CD14-positive monocyte (primary cell): ENCODE results near the gene RAB35. TPM values are rescaled to one million over a fixed set of nuclear protein-coding genes. Genes with fewer than 3 reads are reported as not detected.

Source experiments
- DNase-seq, 3 donors: peaks; one replicate each; pipeline ENCODE4 v3.0.0-alpha.2; 2011 to 2022
- H2AFZ ChIP-seq: 2 replicates; pipeline ENCODE4 v1.6.0; 2012; ENCODE audit warnings: mild to moderate bottlenecking, low read depth, low read length, inconsistent platforms; ENCODE audit not compliant: insufficient read depth, poor library complexity, severe bottlenecking
- H3K27ac ChIP-seq, 2 donors: 1 replicate in 1 of 2; 2 replicates in 1 of 2; pipeline ENCODE4 v1.5.1; 2012 to 2013; ENCODE audit warnings: low read length in 2 of 2, control low read depth in 1 of 2, inconsistent platforms in 1 of 2, low read depth in 1 of 2, mild to moderate bottlenecking in 1 of 2
- H3K27me3 ChIP-seq, 2 donors: one replicate each; pipeline versions ENCODE4 v1.6.0 to v1.6.1; 2011 to 2013; ENCODE audit warnings: low read length in 2 of 2; ENCODE audit not compliant: control insufficient read depth in 2 of 2, insufficient read depth in 2 of 2
- H3K36me3 ChIP-seq, 2 donors: replicated peaks in 1 of 2; 1 replicate in 1 of 2; 2 replicates in 1 of 2; pipeline versions ENCODE4 v1.5.1 to v1.6.1; 2012 to 2013; ENCODE audit warnings: low read length in 2 of 2, control low read depth in 1 of 2, inconsistent platforms in 1 of 2, mild to moderate bottlenecking in 1 of 2; ENCODE audit not compliant: insufficient read depth in 2 of 2, control insufficient read depth in 1 of 2
- H3K4me1 ChIP-seq, 2 donors: 1 replicate in 1 of 2; 2 replicates in 1 of 2; pipeline versions ENCODE4 v1.5.1 to v1.6.1; 2012 to 2013; ENCODE audit warnings: low read length in 2 of 2, control low read depth in 1 of 2, inconsistent platforms in 1 of 2, mild to moderate bottlenecking in 1 of 2, moderate library complexity in 1 of 2; ENCODE audit not compliant: insufficient read depth in 2 of 2, control insufficient read depth in 1 of 2
- H3K4me2 ChIP-seq: replicated peaks from 2 replicates; pipeline ENCODE3; 2012; ENCODE audit warnings: low read length, moderate library complexity, mild to moderate bottlenecking; ENCODE audit not compliant: poor library complexity, severe bottlenecking; ENCODE audit errors: extremely low read depth
- H3K4me3 ChIP-seq, 3 experiments: fragments of 200-600 bp in 1 of 3; sonication (generic) in 1 of 3; replicated peaks in 1 of 3; 1 replicate in 2 of 3; 2 replicates in 1 of 3; pipeline ENCODE4 v1.5.1; 2011 to 2013; ENCODE audit warnings: low read length in 3 of 3, mild to moderate bottlenecking in 3 of 3, control low read depth in 2 of 3, low read depth in 2 of 3, inconsistent platforms in 1 of 3, moderate library complexity in 1 of 3
- H3K79me2 ChIP-seq: 2 replicates; pipeline ENCODE4 v1.6.0; 2012; ENCODE audit warnings: mild to moderate bottlenecking, control low read depth, inconsistent platforms, low read length, moderate library complexity; ENCODE audit not compliant: insufficient read depth
- H3K9ac ChIP-seq: 2 replicates; pipeline ENCODE4 v1.6.0; 2017; ENCODE audit warnings: low read length, mild to moderate bottlenecking; ENCODE audit not compliant: insufficient read depth, poor library complexity, severe bottlenecking
- H3K9me3 ChIP-seq, 2 donors: replicated peaks in 1 of 2; 1 replicate in 1 of 2; 2 replicates in 1 of 2; pipeline versions ENCODE4 v1.5.1 to v1.6.1; 2012 to 2013; ENCODE audit warnings: low read length in 2 of 2, control low read depth in 1 of 2; ENCODE audit not compliant: control insufficient read depth in 1 of 2, insufficient read depth in 1 of 2
- H4K20me1 ChIP-seq: 2 replicates; pipeline ENCODE4 v1.6.0; 2012; ENCODE audit warnings: mild to moderate bottlenecking, low read length, control low read depth, moderate library complexity; ENCODE audit not compliant: insufficient read depth
- H3K27ac Mint-ChIP-seq, 7 donors: one replicate each; pipeline ENCODE4 v1.8.0; 2020; ENCODE audit warnings: mild to moderate bottlenecking in 7 of 7, mixed read lengths in 7 of 7, moderate library complexity in 6 of 7, inconsistent platforms in 2 of 7
- H3K27me3 Mint-ChIP-seq, 3 donors: one replicate each; pipeline ENCODE4 v1.8.0; 2021 to 2022; ENCODE audit warnings: low read depth in 3 of 3, mild to moderate bottlenecking in 3 of 3, mixed read lengths in 3 of 3, moderate library complexity in 3 of 3, inconsistent platforms in 1 of 3
- H3K36me3 Mint-ChIP-seq, 2 donors: one replicate each; pipeline ENCODE4 v1.8.0; 2020; ENCODE audit warnings: mixed read lengths in 2 of 2, inconsistent platforms in 1 of 2, mild to moderate bottlenecking in 1 of 2
- H3K4me1 Mint-ChIP-seq: one replicate; pipeline ENCODE4 v1.8.0; 2020; ENCODE audit warnings: mild to moderate bottlenecking, mixed read lengths
- H3K4me3 Mint-ChIP-seq, 2 donors: one replicate each; pipeline ENCODE4 v1.8.0; 2020; ENCODE audit warnings: mild to moderate bottlenecking in 2 of 2, mixed read lengths in 2 of 2, moderate library complexity in 1 of 2
- H3K9me3 Mint-ChIP-seq, 7 donors: one replicate each; pipeline ENCODE4 v1.8.0; 2020 to 2022; ENCODE audit warnings: mixed read lengths in 7 of 7, mild to moderate bottlenecking in 6 of 7, moderate library complexity in 6 of 7, inconsistent platforms in 2 of 7
- CTCF ChIP-seq: fragments of 200-600 bp; IDR thresholded peaks from one replicate; pipeline ENCODE4 v1.8.0; 2022; ENCODE audit warnings: antibody characterized with exemption, mild to moderate bottlenecking
- WGBS: methylation state at CpG from one replicate; pipeline ENCODE4 v1.1.5; 2013; ENCODE audit warnings: missing lambda C conversion rate; ENCODE audit not compliant: insufficient coverage; 5-methylcytosine and 5-hydroxymethylcytosine counted together
- intact Hi-C, 2 donors: fragments of 100-400 bp; cut with micrococcal nuclease; formaldehyde crosslinking; loops; one replicate each; pipeline versions ENCODE4 v1.15.0 to v1.15.1; 2023
- polyA plus RNA-seq, 3 donors: library from polyadenylated mRNA; depleted of rRNA in 1 of 3; unstranded in 2 of 3; stranded (reverse) in 1 of 3; fragments of 300-500 nt in 2 of 3; fragments of >200 nt in 1 of 3; fragmentation: Illumina TruSeq in 2 of 3; gene quantifications; 1 replicate in 2 of 3; 2 replicates in 1 of 3; pipeline ENCODE4 v1.2.3, GENCODE V29; 2012 to 2021

Gene RAB35
- polyA plus RNA-seq, 3 donors: 20.4 to 27.3 (median 21.6) TPM

- Histone ChIP-seq H3K9me3 (peaks cover 0 to 3% of the 10 kb centered on the region in 2 donors), H3K4me1 (peaks cover 43 to 59% of the 10 kb centered on the region in 2 donors), H3K4me3 (peak overlapping the region in 1 of 3 experiments; percentile 91), H4K20me1 (peaks cover 51% of the 10 kb centered on the region), H3K36me3 (peaks cover 0 to 14% of the 10 kb centered on the region in 2 donors), H3K79me2 (peaks cover 41% of the 10 kb centered on the region), H3K4me2 (peak overlapping the region; percentile 89), H3K27ac (peak overlapping the region; percentile 69 to 85), H3K27me3 (no peaks in the 10 kb centered on the region), H2AFZ (no peak overlapping the region), H3K9ac (no peak overlapping the region)
- Mint-ChIP-seq H3K4me1 (peaks cover 59% of the 10 kb centered on the region), H3K27me3 (no peaks in the 10 kb centered on the region), H3K4me3 (peak overlapping the region in 1 of 2 donors; percentile 27), H3K27ac (peak overlapping the region; percentile 65 to 91 (median 89)), H3K9me3 (peaks cover 0 to 5% (median 0%) of the 10 kb centered on the region in 7 donors), H3K36me3 (peaks cover 13 to 22% of the 10 kb centered on the region in 2 donors)
- DNase-seq: peak in 2 of 3 donors; percentile 47 to 59
- TF ChIP-seq CTCF: no peak
- intact Hi-C loops: loop anchor here in 1 of 2 donors (5.0 kb wide), 1 partner anchor 84 kb away; the partner anchor contains the start of gene RPLP0
- WGBS: 100% methylated on average over 3 of the region's 11 CpGs
Observed at GRCh38 chr12:120118321-120119061, 1.9 kb upstream of the RAB35 start.

GRCh38 chr12:120117961-120118320 is 1.4 kb upstream of the RAB35 start:
- H3K4me1 ChIP-seq: peaks cover 43 to 59% of the 10 kb centered on the region in 2 donors
- peaks cover 17 to 28% of the 10 kb centered on the region in 2 donors for H3K36me3 Mint-ChIP-seq
- peak overlapping the region; percentile 85 to 93 for H3K4me3 Mint-ChIP-seq
- intact Hi-C loops: loop anchor here in 1 of 2 donors (5.0 kb wide), 1 partner anchor 84 kb away; the partner anchor contains the start of gene RPLP0
- peak overlapping the region in 4 of 7 donors; percentile 57 to 91 (median 87) for H3K27ac Mint-ChIP-seq
- peaks cover 0 to 3% of the 10 kb centered on the region in 2 donors for H3K9me3 ChIP-seq
- H3K79me2 ChIP-seq: peaks cover 47% of the 10 kb centered on the region
- no peak overlapping the region for H3K9ac ChIP-seq
- H3K4me1 Mint-ChIP-seq: peaks cover 64% of the 10 kb centered on the region
- no peaks in the 10 kb centered on the region for H3K27me3 ChIP-seq
- H2AFZ ChIP-seq: no peak overlapping the region
- peaks cover 56% of the 10 kb centered on the region for H4K20me1 ChIP-seq
- no peak for TF ChIP-seq CTCF
- H3K4me3 ChIP-seq: peak overlapping the region; percentile 65 to 91 (median 75)
- peak overlapping the region; percentile 89 for H3K4me2 ChIP-seq
- no peak for DNase-seq
- WGBS: 80% methylated on average over 1 of the region's 7 CpGs
- no peak overlapping the region for H3K27ac ChIP-seq
- no peaks in the 10 kb centered on the region for H3K27me3 Mint-ChIP-seq
- H3K36me3 ChIP-seq: peaks cover 0 to 14% of the 10 kb centered on the region in 2 donors
- H3K9me3 Mint-ChIP-seq: peaks cover 0 to 5% (median 0%) of the 10 kb centered on the region in 7 donors
